ENCODE data around the gene PMIS2.
"Not testable (repeated sequence)": the region's sequence is repeated elsewhere in the genome, so short reads cannot be mapped to it uniquely, and the experiment has no call there.

PMIS2 gene

DNA sequence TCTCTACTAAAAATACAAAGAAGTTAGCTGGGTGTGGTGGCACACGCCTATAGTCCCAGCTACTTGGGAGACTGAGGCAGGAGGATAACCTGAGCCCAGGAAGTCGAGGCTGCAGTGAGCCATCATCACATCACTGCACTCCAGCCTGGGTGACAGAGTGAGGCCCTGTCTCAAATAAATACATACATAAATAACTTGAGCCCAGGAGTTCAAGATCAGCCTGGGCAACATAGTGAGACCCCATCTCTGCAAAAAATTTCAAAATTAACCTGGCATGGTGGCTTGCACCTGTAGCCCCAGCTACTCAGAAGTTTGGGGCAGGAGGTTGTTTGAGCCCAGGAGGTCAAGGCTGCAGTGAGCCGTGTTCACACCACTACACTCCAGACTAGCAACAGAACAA is 9.1 kb downstream of the PMIS2 start:
- not testable (repeated sequence) for DNase-seq

DNA sequence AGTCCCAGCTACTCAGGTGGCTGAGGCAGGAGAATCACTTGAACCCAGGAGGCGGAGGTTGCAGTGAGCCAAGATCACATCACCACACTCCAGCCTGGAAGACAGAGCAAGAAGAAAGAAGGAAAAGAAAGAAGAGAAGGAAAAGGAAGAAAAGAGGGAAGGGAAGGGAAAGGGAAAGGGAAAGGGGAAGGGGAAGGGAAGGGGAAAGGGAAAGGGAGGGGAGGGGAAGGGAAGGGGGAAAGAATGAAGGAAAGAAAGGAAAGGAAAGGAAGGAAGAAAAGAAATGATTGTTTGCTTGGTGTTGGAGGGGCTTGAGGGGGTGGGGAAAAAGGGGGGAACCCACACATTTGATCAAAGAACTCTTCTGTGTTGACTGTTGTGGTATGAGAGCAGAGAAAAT is 10.0 kb downstream of the PMIS2 start:
- no peak for DNase-seq

DNA sequence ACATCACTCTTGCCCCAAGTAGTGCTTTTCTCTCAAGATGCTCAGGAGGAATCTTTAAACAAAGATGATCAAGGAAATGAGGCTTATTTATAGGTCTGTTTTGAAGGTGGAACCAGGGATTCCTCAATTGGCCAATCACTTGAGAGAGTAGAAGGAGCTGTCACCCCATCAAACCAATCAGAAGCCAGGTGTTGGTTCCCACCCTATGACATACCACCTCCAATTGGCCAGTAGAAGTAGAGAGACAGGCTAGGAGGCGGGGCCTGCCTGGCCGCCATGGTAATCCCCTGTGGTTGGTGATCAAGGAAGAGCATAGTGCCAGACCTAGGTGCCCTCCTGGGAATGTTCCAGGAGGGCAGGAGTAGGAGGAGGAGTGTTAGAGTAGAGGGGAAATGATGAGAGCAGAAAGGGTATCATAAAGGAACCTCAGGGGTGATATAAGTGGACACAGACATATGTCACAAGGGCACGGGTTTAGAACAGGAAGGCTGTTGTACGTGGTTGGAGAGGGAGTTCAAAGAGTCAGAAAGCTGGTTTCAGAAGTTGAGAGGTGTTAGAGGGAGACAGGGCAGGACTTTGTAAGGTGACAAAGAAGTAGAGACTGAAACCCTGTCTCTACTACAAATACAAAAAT is 10.5 kb downstream of the PMIS2 start:
- no peak for DNase-seq

DNA sequence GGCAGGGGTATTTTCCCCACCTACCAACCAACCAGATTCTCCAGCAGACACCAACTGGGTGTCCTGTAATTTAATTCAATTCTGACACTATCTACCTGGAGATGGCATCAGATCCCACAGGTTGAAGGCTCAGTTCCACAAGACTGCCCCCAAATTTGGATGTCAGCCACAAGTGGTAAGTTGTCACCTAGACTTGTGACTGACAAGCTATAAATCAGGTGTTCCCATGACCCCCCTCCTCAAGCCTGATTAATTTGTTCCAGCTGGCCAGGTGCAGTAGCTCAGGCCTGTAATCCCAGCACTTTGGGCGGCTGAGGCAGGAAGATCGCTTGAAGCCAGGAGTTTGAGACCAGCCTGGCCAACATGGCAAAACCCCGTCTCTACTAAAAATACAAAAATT is 16.0 kb downstream of the PMIS2 start:
- DNase-seq, result no peak

DNA sequence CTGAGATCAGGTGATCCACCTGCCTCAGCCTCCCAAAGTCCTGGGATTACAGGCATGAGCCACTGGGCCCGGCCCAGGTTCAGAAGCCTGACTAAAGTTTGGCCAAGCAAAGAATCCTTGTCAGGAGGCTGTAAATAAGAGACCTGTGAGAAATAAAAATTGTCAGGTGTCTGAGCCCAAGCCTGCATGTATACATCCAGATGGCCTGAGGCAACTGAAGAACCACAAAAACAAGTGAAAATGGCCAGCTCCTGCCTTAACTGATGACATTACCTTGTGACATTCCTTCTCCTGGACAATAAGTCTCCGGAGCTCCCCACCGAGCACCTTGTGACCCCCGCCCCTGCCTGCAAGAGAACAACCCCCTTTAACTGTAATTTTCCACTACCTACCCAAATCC is 18.5 kb downstream of the PMIS2 start:
- DNase-seq, result not testable (repeated sequence)

DNA sequence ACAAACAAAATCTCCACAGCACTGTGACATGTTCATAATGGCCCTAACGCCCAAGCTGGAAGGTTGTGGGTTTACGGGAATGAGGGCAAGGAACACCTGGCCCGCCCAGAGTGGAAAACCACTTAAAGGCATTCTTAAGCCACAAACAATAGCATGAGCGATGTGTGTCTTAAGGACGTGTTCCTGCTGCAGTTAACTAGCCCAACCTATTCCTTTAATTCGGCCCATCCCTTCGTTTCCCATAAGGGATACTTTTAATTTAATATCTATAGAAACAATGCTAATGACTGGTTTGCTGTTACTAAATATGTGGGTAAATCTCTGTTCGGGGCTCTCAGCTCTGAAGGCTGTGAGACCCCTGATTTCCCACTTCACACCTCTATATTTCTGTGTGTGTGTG is 21.2 kb downstream of the PMIS2 start:
- not testable (repeated sequence) for DNase-seq

DNA sequence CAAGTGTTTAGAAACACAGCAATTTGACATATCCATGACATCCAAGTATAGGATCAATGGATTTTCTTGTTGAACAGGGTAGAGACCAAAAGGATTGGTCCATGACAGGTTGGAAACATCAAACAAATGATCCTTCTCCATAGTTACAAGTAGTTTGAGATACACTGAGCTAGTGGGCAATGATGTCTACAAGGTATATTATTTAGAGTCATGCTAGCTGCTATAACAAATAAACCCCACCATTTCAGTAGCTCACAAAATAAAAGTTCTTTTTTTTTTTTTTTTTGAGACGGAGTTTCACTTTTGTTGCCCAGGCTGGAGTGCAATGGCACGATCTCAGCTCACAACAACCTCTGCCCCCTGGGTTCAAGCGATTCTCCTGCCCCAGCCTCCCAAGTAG is 21.7 kb downstream of the PMIS2 start:
- DNase-seq, result no peak

DNA sequence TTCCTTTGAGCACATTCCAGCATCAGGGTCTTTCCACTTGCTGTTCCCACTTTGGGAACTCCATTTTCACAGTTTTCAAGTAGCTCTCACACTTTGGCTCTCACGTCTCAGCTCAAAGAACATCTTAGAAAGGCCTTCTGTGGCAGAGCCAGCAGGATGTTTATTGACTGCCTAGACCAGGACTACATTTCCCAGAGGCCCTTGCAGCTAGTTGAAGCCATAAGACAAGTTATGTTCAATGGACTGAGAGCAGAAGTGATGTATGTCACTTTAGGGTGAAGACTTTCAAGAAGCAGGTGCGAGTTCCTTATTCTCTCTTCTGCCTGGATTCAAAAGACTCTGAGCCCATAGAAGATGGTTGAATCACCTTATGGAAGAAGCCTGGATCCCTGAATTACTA is 22.3 kb downstream of the PMIS2 start:
- no peak for DNase-seq

DNA sequence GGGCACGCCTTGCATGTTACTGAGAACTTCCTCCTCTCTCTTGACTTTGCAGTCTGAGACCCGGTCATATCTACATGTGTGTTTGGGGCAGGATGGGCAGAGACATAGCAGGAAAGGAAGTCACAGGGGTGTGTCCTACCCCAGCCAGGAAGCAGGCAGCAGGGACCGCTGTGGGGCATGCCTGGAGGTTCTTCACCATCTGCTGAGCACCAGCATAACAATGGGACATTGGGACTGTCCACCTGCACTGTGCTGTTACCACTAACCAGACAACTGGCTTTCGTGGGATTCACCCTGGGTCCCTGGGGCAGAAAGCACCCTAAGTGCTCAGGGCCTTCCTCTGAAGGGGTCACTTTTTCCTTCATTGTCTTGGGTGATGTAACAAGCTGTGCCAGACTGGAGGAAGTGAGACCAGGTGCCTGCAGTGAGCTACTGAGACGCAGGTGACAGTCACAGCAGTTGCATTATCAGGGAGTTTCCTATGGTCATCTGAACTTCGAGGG is 23.9 kb downstream of the PMIS2 start:
- DNase-seq, result no peak

DNA sequence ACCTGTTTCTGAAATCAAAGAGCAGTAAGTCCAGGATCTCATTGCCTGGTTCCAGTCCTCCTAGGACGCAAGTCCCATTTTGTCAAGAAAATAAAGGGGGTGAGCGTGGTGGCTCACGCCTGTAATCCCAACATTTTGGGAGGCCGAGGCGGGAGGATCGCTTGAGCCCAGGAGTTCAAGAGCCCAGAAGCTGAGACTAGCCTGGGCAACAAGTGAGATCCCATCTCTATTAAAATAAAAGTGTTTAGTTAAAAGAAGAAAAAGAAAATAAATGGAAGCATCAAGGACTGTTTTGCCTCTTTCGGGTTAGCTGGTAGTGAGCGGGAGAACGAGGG is 26.2 kb downstream of the PMIS2 start:
- DNase-seq, result no peak

DNA sequence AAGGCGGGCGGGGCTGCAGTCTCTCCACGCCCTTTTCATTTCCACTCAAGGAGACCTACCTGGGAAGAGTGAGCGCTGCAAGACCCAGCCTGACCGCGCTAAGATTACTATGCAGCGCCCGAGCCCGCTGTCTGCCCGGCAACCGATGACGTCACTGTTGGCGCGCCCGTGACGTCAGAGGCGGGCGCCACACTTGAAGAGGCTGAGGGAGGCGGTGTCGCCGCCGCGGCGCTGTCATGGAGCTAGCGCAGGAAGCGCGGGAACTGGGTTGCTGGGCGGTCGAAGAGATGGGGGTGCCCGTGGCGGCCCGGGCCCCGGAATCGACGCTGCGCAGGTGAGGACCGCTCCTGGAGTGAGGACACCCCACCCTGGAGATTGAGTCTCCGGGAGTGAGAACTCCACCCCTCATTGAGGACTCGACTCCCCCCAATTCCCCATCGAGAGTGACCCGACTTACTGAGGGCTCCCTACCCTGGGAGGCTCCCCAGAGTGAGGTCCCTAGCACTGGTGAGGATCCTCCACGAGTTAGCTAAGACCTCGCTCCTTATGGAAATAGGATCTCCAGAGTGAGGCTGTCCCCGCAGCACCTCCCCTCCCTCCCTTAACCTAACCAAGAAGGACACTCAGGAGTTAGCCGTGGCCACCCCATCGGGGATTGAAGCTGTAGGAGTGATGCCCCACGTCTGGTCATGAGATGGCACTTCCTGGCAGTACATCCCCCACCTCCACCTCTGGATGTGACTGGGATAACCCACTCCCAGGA is 26.8 kb downstream of the PMIS2 start, which contains the start of gene HAUS5:
HAUS5 (plus strand) TSS at position 177 of the 763 bp plus-strand sequence; CDS start at position 237, 60 bp downstream.
- DNase-seq, result peak; percentile 87

DNA sequence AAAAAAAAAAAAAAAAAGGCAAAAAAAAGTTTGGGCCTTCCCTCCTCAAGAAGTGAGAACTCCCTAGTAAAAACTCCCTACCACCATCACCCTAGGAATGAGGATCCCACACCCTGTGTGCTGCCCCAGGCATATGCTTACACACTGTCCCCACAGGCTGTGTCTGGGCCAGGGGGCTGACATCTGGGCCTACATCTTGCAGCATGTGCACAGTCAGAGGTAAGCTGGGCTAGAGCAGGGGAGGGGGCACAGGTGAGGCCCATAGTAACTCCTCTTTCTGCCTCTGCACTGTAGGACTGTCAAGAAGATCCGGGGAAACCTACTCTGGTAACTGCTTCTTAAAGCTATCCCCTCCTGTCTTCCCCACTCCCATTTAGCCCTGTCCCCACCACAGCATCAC is 27.6 kb downstream of the PMIS2 start:
- DNase-seq, result no peak

DNA sequence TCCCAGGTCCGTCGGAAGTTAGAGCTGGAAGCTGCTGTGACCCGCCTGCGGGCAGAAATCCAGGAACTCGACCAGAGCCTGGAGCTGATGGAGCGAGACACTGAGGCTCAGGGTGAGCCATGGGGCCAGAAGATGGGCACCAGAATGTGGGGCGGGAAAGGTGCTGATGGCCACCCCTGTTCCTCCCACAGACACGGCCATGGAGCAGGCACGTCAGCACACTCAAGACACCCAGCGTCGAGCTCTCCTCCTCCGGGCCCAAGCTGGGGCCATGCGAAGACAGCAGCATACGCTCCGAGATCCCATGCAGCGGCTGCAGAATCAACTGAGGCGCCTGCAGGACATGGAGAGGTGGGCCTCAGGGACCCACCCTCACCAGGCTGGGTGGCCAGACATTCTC is 29.1 kb downstream of the PMIS2 start:
- no peak for DNase-seq

DNA sequence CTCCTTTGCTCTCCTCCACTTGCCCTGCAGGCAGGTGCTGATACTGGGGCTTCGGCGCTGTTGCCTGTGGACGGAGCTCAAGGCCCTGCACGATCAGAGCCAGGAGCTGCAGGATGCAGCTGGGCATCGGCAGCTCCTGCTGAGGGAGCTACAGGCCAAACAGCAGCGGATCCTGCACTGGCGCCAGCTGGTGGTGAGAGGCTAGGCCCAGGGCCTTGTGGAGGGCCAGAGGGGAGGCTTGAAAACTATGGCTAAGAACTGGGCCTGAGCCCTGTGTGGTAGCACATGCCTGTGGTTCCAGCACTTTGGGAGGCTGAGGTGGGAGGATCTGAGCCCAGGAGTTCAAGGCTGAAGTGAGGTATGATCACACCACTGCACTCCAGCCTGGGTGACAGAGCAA is 32.9 kb downstream of the PMIS2 start:
- DNase-seq, result no peak

DNA sequence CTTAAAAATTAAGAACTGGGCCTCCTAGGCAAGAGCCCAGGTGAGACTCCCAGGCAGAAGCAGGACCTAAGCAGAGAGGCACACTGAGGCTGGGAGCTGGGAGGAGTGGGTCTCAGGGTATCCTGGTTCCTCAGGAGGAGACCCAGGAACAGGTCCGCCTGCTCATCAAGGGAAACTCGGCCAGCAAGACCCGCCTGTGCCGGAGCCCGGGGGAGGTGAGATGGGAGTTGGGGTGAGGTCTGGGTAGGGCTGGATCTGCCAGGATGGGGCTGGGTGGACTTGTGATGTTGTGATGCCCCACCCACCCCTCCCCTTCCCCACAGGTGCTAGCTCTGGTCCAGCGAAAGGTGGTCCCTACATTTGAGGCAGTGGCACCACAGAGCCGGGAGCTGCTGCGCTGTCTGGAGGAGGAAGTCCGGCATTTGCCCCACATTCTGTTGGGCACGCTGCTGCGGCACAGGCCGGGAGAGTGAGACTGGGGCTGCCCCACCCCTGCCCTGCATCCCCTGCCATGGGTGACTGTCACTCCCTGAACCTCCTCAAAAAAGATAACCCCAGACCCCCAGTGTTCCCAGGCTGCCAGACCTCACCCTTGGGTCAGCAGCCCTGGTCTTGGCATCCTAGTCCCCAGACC is 33.4 kb downstream of the PMIS2 start:
- no peak for DNase-seq

DNA sequence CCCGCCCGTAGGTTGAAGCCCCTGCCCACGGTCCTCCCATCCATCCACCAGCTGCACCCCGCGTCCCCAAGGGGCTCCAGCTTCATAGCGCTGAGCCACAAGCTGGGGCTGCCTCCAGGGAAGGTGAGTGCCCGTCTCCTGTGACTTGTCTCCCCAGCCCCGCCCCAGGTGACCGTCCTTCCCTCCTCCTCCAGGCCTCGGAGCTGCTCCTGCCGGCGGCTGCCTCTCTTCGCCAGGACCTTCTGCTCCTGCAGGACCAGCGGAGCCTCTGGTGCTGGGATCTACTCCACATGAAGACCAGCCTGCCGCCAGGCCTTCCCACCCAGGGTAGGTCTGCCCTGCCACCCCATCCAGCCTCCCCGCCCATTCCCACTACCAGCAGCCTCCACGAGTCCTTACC is 34.0 kb downstream of the PMIS2 start:
- no peak for DNase-seq

DNA sequence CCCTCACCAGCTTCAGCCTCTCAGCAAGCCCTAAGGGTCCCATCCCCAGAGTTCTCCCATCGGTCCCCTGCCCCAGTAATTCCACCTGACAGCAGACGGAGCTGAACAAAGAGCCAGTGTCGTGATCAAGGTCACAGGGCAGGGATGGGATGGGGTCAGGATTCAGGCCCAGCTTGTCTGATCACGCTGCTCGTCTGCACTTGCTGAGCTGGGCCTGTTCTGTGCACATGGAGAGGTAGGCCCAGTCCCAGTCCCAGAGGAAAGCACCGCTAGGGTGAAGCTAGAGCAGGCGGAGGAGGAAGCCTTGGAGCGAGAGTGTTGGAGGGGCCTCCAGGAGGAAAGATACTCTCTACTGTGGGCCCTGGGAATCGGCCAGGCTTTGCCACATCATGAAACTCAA is 35.7 kb downstream of the PMIS2 start:
- DNase-seq, result no peak

DNA sequence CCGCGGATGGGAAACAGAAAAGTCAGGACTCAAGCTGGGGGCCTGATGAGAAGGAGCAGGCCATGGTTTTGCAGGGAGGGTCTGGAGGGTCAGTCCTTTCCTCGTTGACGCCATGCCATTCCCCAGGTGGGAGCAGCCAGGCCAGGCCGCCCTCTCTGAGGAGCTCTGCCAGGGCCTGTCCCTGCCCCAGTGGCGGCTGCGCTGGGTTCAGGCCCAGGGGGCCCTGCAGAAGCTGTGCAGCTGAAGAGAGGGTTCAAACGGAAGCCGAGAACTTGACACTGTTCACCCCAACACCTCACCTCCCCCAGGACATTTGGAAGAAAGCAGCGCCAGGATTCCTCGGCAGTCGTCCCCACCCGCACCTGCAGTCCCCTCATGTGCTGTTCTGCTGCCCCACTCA is 36.8 kb downstream of the PMIS2 start:
- DNase-seq, result no peak

DNA sequence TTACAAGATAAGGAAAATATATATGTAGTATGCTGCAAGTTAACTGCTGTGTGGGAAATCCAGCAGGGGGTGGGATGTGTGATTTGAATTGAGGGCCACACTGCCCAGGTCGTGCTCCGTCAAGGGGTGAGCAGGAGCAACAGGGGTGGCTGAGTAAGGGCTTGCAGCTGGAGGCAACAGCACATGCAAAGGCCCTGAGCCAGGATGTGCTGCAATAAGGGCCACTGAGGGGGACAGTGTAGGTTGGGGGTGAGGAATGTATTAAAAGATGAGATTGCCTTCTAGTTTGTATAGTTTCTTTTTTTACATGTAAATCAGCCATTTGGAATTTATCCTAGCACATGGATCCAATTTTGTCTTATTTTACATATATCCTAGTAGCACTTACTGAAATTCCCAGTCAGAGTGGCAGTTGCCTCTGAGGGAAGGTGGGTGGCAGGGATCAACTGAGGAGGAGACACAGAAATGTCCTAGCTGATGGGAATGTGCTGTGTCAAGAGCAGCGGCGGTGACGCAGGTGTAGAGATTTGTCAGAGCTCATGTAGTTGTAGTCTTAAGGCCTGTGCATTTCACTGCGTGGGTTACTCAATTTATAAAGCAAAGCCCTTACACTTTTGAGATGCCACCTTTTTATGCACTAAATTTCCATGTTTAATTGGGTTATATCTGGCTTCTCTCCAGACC is 37.5 kb downstream of the PMIS2 start:
- DNase-seq, result no peak

DNA sequence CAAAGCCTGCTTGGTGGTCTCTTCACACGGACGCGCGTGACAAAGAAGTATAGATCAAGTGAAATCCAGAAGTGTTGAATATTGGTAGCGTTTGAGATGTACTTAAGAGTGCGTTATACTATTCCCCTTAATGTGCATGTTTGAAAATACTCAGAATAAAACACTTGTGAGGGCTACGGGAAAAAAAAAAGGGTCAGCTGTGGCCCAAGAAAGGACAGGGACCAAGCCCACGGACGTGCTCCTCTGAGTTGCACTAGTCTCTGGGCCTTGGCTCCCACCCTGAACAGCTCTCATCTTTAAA is 42.2 kb downstream of the PMIS2 start:
- DNase-seq, result no peak

DNA sequence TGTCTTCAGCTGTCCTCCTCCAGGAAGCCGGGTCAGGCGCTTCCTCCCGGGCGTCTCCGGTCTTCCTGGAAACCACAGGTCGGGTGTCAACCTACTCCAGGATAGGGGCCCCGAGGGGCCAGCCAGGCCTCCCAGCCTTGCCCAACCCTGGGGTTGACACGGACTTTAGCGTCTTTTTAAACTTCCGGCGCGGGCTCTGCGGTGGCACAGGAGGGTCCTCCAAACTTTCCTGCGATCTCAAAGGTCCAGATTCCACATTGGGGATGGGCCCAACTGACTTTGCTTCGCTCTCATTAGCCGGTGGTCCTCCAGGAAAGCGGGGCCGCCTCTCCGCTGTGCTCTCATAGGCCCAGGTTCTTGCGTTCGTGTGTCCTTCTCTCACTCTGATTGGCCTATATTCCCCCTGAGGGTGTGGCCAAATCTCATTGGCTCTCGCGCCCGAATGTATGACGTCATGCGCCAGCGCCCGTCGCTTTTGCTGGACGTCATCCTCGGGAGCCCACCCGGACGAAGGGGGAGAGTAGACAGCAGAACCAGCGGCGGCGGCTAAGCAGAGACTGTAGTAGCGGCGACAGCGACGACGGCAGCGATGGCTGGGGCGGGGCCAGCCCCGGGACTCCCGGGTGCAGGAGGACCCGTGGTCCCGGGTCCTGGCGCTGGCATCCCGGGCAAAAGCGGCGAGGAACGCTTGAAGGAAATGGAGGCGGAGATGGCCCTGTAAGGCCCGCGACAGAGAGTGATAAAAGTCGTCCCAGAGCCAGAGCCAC is 42.8 kb downstream of the PMIS2 start, which contains the start of gene RBM42:
RBM42 (plus strand) TSS at position 472 of the 767 bp plus-strand sequence; CDS start at position 590, 118 bp downstream.
- peak; percentile 98 for DNase-seq

DNA sequence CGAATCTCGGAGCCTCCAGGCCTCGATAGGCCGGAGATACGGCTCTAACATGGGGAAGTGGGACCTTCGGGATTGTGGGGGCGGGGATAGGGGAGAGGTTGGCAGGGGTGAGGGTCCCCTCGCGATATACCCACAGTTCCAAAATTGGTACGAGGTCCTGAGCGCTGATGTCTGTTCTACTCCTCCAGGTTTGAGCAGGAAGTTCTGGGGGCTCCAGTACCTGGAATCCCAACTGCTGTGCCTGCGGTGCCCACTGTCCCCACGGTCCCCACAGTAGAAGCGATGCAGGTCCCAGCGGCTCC is 43.3 kb downstream of the PMIS2 start:
- DNase-seq, result no peak

Data from COR-L47 (cell line).